ENCODE measurements around the gene PPP1R7.

PPP1R7 gene

GRCh38 chr2:241182126-241182525 lies 31.9 kb downstream of the PPP1R7 start:
- no peak for DNase-seq (ENCODE audit: low spot score)
- no peak for TF ChIP-seq CTCF (IDR thresholded peaks at IDR 0.05)
- Histone ChIP-seq H3K27ac (no peak overlapping the region), H3K4me3 (no peak overlapping the region)

GRCh38 chr2:241182531-241183133 lies 32.4 kb downstream of the PPP1R7 start:
- Histone ChIP-seq H3K4me3 (no peak overlapping the region), H3K27ac (no peak overlapping the region)
- TF ChIP-seq CTCF (IDR thresholded peaks at IDR 0.05): no peak
- no peak for DNase-seq (ENCODE audit: low spot score)

GRCh38 chr2:241183221-241183620 lies 33.0 kb downstream of the PPP1R7 start:
- DNase-seq (ENCODE audit: low spot score): no peak
- no peak for TF ChIP-seq CTCF (IDR thresholded peaks at IDR 0.05)
- no peak overlapping the region for H3K4me3 ChIP-seq
- no peak overlapping the region for H3K27ac ChIP-seq

GRCh38 chr2:241184901-241185300 lies 34.6 kb downstream of the PPP1R7 start:
- no peak for TF ChIP-seq CTCF (IDR thresholded peaks at IDR 0.05)
- no peak for DNase-seq (ENCODE audit: low spot score)
- Histone ChIP-seq H3K4me3 (no peak overlapping the region), H3K27ac (no peak overlapping the region)

- TF ChIP-seq CTCF (IDR thresholded peaks at IDR 0.05): no peak
- no peak overlapping the region for H3K27ac ChIP-seq
- no peak overlapping the region for H3K4me3 ChIP-seq
- DNase-seq (ENCODE audit: low spot score): no peak
Measured at GRCh38 chr2:241185961-241186360, 35.7 kb downstream of the PPP1R7 start.

- H3K27ac ChIP-seq: no peak overlapping the region
- no peak for DNase-seq (ENCODE audit: low spot score)
- TF ChIP-seq CTCF (IDR thresholded peaks at IDR 0.05): no peak
- H3K4me3 ChIP-seq: no peak overlapping the region
Measured at GRCh38 chr2:241187101-241187917, 37.0 kb downstream of the PPP1R7 start.

- no peak overlapping the region for H3K4me3 ChIP-seq
- no peak for DNase-seq (ENCODE audit: low spot score)
- no peak for TF ChIP-seq CTCF (IDR thresholded peaks at IDR 0.05)
- no peak overlapping the region for H3K27ac ChIP-seq
Measured at GRCh38 chr2:241187918-241188234, 37.6 kb downstream of the PPP1R7 start.
